Heart right ventricle (tissue), 16 donors: ENCODE measurements around the gene FAM229A. TPM values are rescaled to one million over a fixed set of nuclear protein-coding genes. Genes with fewer than 3 reads are reported as not detected.

Experiments used
- ATAC-seq, 8 donors: fragments of 200-7000 bp; cut with Tn5 transposase; one replicate each; pipeline ENCODE4 v1.9.1; 2020; ENCODE audit warnings: mild to moderate bottlenecking in 8 of 8, moderate library complexity in 8 of 8, moderate number of reproducible peaks in 1 of 8
- DNase-seq, 2 donors: peaks; one replicate each; pipeline ENCODE4 v3.0.0-alpha.2; 2020
- H3K27ac ChIP-seq, 10 donors: fragments of 200-600 bp; sonication (generic) in 2 of 10; one replicate each; pipeline versions ENCODE4 v1.5.0 to v1.8.0; 2020 to 2022; ENCODE audit warnings: mild to moderate bottlenecking in 3 of 10
- H3K27me3 ChIP-seq, 7 donors: fragments of 200-600 bp; one replicate each; pipeline ENCODE4 v1.8.0; 2021 to 2022; ENCODE audit warnings: mild to moderate bottlenecking in 2 of 7
- H3K36me3 ChIP-seq, 9 donors: fragments of 200-600 bp; sonication (generic) in 1 of 9; one replicate each; pipeline versions ENCODE4 v1.5.0 to v1.8.0; 2020 to 2022; ENCODE audit warnings: mild to moderate bottlenecking in 2 of 9
- H3K4me1 ChIP-seq, 9 donors: fragments of 200-600 bp; sonication (generic) in 1 of 9; one replicate each; pipeline versions ENCODE4 v1.5.0 to v1.8.0; 2020 to 2022; ENCODE audit warnings: mild to moderate bottlenecking in 4 of 9
- H3K4me3 ChIP-seq, 10 donors: fragments of 200-600 bp; sonication (generic) in 2 of 10; one replicate each; pipeline versions ENCODE4 v1.5.0 to v1.8.0; 2020 to 2022; ENCODE audit warnings: mild to moderate bottlenecking in 7 of 10, moderate library complexity in 2 of 10
- H3K9me3 ChIP-seq, 11 donors: fragments of 200-600 bp in 10 of 11; sonication (generic) in 2 of 11; one replicate each; pipeline versions ENCODE4 v1.5.0 to v1.8.0; 2013 to 2022; ENCODE audit warnings: mild to moderate bottlenecking in 2 of 11, control low read depth in 1 of 11, moderate library complexity in 1 of 11
- CTCF ChIP-seq, 9 donors: fragments of 200-600 bp; sonication (generic) in 2 of 9; IDR thresholded peaks; one replicate each; pipeline versions ENCODE4 v1.5.0 to v1.8.0; 2021 to 2022; ENCODE audit warnings: antibody characterized with exemption in 9 of 9, mild to moderate bottlenecking in 5 of 9, moderate library complexity in 1 of 9
- WGBS, 2 donors: extraction: QIAGEN DNeasy Blood & Tissue Kit; methylation state at CpG; one replicate each; pipeline ENCODE4 v1.1.7; 2013; ENCODE audit warnings: inconsistent platforms in 1 of 2; 5-methylcytosine and 5-hydroxymethylcytosine counted together
- intact Hi-C, 10 donors: fragments of 100-400 bp; cut with DNase I; formaldehyde crosslinking; loops; one replicate each; pipeline versions ENCODE4 v1.11.1 to v1.14.2; 2022
- polyA plus RNA-seq, 2 donors: library from polyadenylated mRNA; stranded (reverse); fragments of 200-250 nt; gene quantifications; one replicate each; pipeline ENCODE4 v1.2.3, GENCODE V29; 2013
- total RNA-seq, 10 donors: library from RNA; stranded (reverse); fragmentation: NEBNext Ultra II Directional in 3 of 10; extraction: Animal tissue kit (Norgen Biotek cat#: 25700) in 3 of 10; gene quantifications; one replicate each; pipeline versions ENCODE4 v1.2.1 to v1.2.4, GENCODE V29; 2021 to 2023
- donor health status: Arrhythmogenic right ventricular cardiomyopathy.
- donor health status: ischemic (EF 13 %, LVEDD 7.1; RV severe dilation, severe dysfunction).
- donor health status: healthy with polysubstance abuse.
- donor health status: DM: no; HTN: yes; CAD: no.
- donor health status: DM: no; HTN: no; CAD: no.
- donor health status: ischemic (EF 25% LVEDD 6.9; RV normal size, moderate dysfunction).
- donor health status: ischemic (EF 25% LVEDD 5.7; RV mildly dilated, moderate dysfunction).
- donor health status: healthy.
- donor health status: DM: yes; HTN: yes; CAD: no.
- donor health status: Ischemic cardiomyopathy.
- donor health status: ischemic (EF 35%, LVEDD 5.7; RV mildly dilated, moderate dysfunction).
- donor health status: nonischemic (EF 11% LVEDD 7.7; RV severe dilation, severe dysfunction).
- donor health status: DM: yes; HTN: yes; CAD: no.
- donor health status: PGD.
- donor health status: ischemic (EF 29% LVEDD 5.4; RV normal size, mild dysfunction).
- donor health status: nonischemic (EF 23%, LVEDD 6.1; RV moderate dilation, normal function).

Gene FAM229A
- total and polyA plus RNA-seq, 12 donors: 0.93 to 13.4 (median 2.3) TPM

GRCh38 chr1:32341186-32341757 lies 21.0 kb downstream of the FAM229A start:
- DNase-seq: no peak
- no peaks in the 10 kb centered on the region for H3K9me3 ChIP-seq
- 83 to 87% methylated on average over 11 of the region's 11 CpGs for WGBS, 2 donors

GRCh38 chr1:32339363-32339978 lies 22.8 kb downstream of the FAM229A start:
- WGBS, 2 donors: 81 to 84% methylated on average over 5 of the region's 5 CpGs
- Histone ChIP-seq H3K27me3 (peaks cover 0 to 10% (median 0%) of the 10 kb centered on the region in 7 donors), H3K36me3 (peaks cover 0 to under 1% (median 0%) of the 10 kb centered on the region in 9 donors), H3K4me3 (no peak overlapping the region), H3K9me3 (no peaks in the 10 kb centered on the region), H3K27ac (peak overlapping the region in 3 of 10 donors; percentile 22 to 86 (median 60)), H3K4me1 (peaks cover 0 to 58% (median 37%) of the 10 kb centered on the region in 9 donors)
- DNase-seq (no peak), ATAC-seq (no peak)
- intact Hi-C loops: loop anchor here in 1 of 10 donors (5.0 kb wide), 1 partner anchor 53 kb away; the partner anchor contains the start of gene BSDC1
- TF ChIP-seq CTCF (IDR thresholded peaks at IDR 0.05): no peak

More at GRCh38 chr1:32341186-32341757, 21.0 kb downstream of the FAM229A start:
- H3K4me3 ChIP-seq: no peak overlapping the region
- no peak overlapping the region for H3K27ac ChIP-seq
- peaks cover 0 to 58% (median 36%) of the 10 kb centered on the region in 9 donors for H3K4me1 ChIP-seq
- peaks cover 0 to 4% (median 0%) of the 10 kb centered on the region in 7 donors for H3K27me3 ChIP-seq
- peak in 1 of 8 donors; percentile 27 for ATAC-seq
- no peak for TF ChIP-seq CTCF (IDR thresholded peaks at IDR 0.05)
- intact Hi-C loops: no loop called here
- no peaks in the 10 kb centered on the region for H3K36me3 ChIP-seq

GRCh38 chr1:32338637-32339145 lies 23.6 kb downstream of the FAM229A start:
- no peak for TF ChIP-seq CTCF (IDR thresholded peaks at IDR 0.05)
- no peak for ATAC-seq
- no peak for DNase-seq
- H3K36me3 ChIP-seq: peaks cover 0 to 9% (median 0%) of the 10 kb centered on the region in 9 donors
- intact Hi-C loops: loop anchor here in 1 of 10 donors (5.0 kb wide), 1 partner anchor 54 kb away; the partner anchor contains the start of gene BSDC1
- peaks cover 0 to 65% (median 44%) of the 10 kb centered on the region in 9 donors for H3K4me1 ChIP-seq
- peak overlapping the region in 7 of 10 donors; percentile 48 to 89 (median 62) for H3K27ac ChIP-seq
- H3K27me3 ChIP-seq: peaks cover 0 to 11% (median 0%) of the 10 kb centered on the region in 7 donors
- no peak overlapping the region for H3K4me3 ChIP-seq
- 78% methylated on average over 14 of the region's 14 CpGs for WGBS, 2 donors
- no peaks in the 10 kb centered on the region for H3K9me3 ChIP-seq

- no peaks in the 10 kb centered on the region for H3K9me3 ChIP-seq
- peak overlapping the region in 8 of 10 donors; percentile 46 to 89 (median 62) for H3K27ac ChIP-seq
- ATAC-seq (peak; percentile 20 to 49 (median 32)), DNase-seq (no peak)
- H3K4me1 ChIP-seq: peaks cover 0 to 67% (median 44%) of the 10 kb centered on the region in 9 donors
- no peak for TF ChIP-seq CTCF (IDR thresholded peaks at IDR 0.05)
- H3K27me3 ChIP-seq: peaks cover 0 to 11% (median 0%) of the 10 kb centered on the region in 7 donors
- intact Hi-C loops: loop anchor here in 1 of 10 donors (5.0 kb wide), 1 partner anchor 54 kb away; the partner anchor contains the start of gene BSDC1
- H3K4me3 ChIP-seq: no peak overlapping the region
- 62 to 63% methylated on average over 16 of the region's 16 CpGs for WGBS, 2 donors
- peaks cover 0 to 15% (median 2%) of the 10 kb centered on the region in 9 donors for H3K36me3 ChIP-seq
Observed at GRCh38 chr1:32337855-32338636, 24.2 kb downstream of the FAM229A start.
